SK-N-MC (cell line): ENCODE results near the gene PARP15.
A peak's percentile ranks its signal among the peaks of the same experiment; 100 is the strongest.

Source experiments
- EZH2 ChIP-seq: fragments of 200-600 bp; sonication (generic); IDR thresholded peaks from one replicate; pipeline ENCODE4 v1.6.1; 2017; ENCODE audit warnings: antibody characterized with exemption
- FOXP2 ChIP-seq: optimal IDR thresholded peaks from 2 replicates; pipeline ENCODE3; 2011; ENCODE audit warnings: mild to moderate bottlenecking, moderate library complexity; ENCODE audit not compliant: insufficient read depth; ENCODE audit errors: extremely low read length, control extremely low read depth
- POLR2AphosphoS5 ChIP-seq: IDR thresholded peaks from 2 replicates; pipeline ENCODE4 v1.6.1; 2012; ENCODE audit warnings: mild to moderate bottlenecking, low read depth, low read length, borderline replicate concordance

DNA sequence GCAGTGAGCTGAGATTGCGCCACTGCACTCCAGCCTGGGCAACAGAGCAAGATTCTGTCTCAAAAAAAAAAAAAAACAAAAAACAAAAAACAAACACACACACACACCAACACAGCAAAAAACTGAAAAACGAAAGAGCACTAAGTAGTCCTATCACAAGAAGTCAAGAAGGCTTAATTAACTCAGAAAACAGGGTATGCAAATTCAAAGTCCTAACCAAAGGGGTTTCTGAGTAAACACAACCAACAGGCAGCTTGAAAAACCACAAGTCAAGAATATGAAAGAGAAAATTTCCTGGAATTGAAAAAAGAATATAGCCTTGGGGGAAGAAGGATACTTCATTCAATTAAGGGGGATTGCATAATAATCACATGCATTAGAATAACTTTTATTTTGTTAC lies 65.5 kb downstream of the PARP15 start:
- TF ChIP-seq POLR2AphosphoS5 (peak; percentile 25; the same call in 1 of the 2 replicates), EZH2 (no peak), FOXP2 (peak; percentile 96)
